GM19023 (cell line): ENCODE results near the gene CCNJ.
"Not testable (repeated sequence)": the region's sequence is repeated elsewhere in the genome, so short reads cannot be mapped to it uniquely, and the experiment has no call there.

ENCODE experiments used
- ATAC-seq: cut with Tn5 transposase; IDR thresholded peaks from one replicate; pipeline ENCODE4 v1.9.1; 2021; ENCODE audit warnings: mild to moderate bottlenecking, moderate library complexity; ENCODE audit not compliant: unreplicated experiment

CCNJ gene

GRCh38 chr10:96043033-96043892 lies at the start of gene CCNJ:
Gene CCNJ (plus strand): TSS chr10:96043583. CDS start chr10:96044394, 811 bp downstream.
- ATAC-seq, result peak; percentile 86

GRCh38 chr10:95994376-95994775 lies 49.0 kb upstream of the CCNJ start:
- ATAC-seq, result not testable (repeated sequence)

GRCh38 chr10:95998255-95998784 lies 45.1 kb upstream of the CCNJ start:
- no peak for ATAC-seq

GRCh38 chr10:96013956-96014355 lies 29.4 kb upstream of the CCNJ start:
- no peak for ATAC-seq

GRCh38 chr10:96014473-96015102 lies 28.8 kb upstream of the CCNJ start:
- no peak for ATAC-seq

GRCh38 chr10:96017191-96017687 lies 26.1 kb upstream of the CCNJ start:
- ATAC-seq, result no peak

GRCh38 chr10:96021332-96021731 lies 22.1 kb upstream of the CCNJ start:
- ATAC-seq, result no peak

- no peak for ATAC-seq
These were observed 20.6 kb upstream of the CCNJ start for GRCh38 chr10:96022739-96023138.

GRCh38 chr10:96023168-96023567 lies 20.2 kb upstream of the CCNJ start:
- no peak for ATAC-seq

GRCh38 chr10:96025566-96025965 lies 17.8 kb upstream of the CCNJ start:
- peak; percentile 72 for ATAC-seq

- no peak for ATAC-seq
These were observed 8.8 kb upstream of the CCNJ start for GRCh38 chr10:96034625-96035024.

GRCh38 chr10:96038476-96039387 lies 4.7 kb upstream of the CCNJ start:
- no peak for ATAC-seq

GRCh38 chr10:96041146-96041545 lies 2.2 kb upstream of the CCNJ start:
- ATAC-seq, result no peak

- peak; percentile 35 for ATAC-seq
These were observed 721 bp downstream of the CCNJ start for GRCh38 chr10:96043893-96044715.

- no peak for ATAC-seq
These were observed 1.4 kb downstream of the CCNJ start for GRCh38 chr10:96044736-96045135.

GRCh38 chr10:96046546-96046945 lies 3.2 kb downstream of the CCNJ start:
- ATAC-seq, result no peak

- no peak for ATAC-seq
These were observed 3.7 kb downstream of the CCNJ start for GRCh38 chr10:96047004-96047649.

- not testable (repeated sequence) for ATAC-seq
These were observed 4.5 kb downstream of the CCNJ start for GRCh38 chr10:96047925-96048324.

GRCh38 chr10:96049340-96049739 lies 6.0 kb downstream of the CCNJ start:
- ATAC-seq, result no peak
